Measurements from ENCODE around the gene C17orf67.

C17orf67 gene

GRCh38 chr17:56826611-56827414 is 6.9 kb downstream of the C17orf67 start:
- H3K4me3 ChIP-seq (ENCODE audit: low read length): no peak overlapping the region
- no peak for DNase-seq (ENCODE audit: low read depth)
- TF ChIP-seq CTCF (IDR thresholded peaks at IDR 0.05; ENCODE audit: insufficient read depth, low read depth, low read length, missing control alignments): no peak

GRCh38 chr17:56824503-56824902 is 9.2 kb downstream of the C17orf67 start:
- TF ChIP-seq CTCF (IDR thresholded peaks at IDR 0.05; ENCODE audit: insufficient read depth, low read depth, low read length, missing control alignments): no peak
- no peak overlapping the region for H3K4me3 ChIP-seq (ENCODE audit: low read length)
- no peak for DNase-seq (ENCODE audit: low read depth)

DNA sequence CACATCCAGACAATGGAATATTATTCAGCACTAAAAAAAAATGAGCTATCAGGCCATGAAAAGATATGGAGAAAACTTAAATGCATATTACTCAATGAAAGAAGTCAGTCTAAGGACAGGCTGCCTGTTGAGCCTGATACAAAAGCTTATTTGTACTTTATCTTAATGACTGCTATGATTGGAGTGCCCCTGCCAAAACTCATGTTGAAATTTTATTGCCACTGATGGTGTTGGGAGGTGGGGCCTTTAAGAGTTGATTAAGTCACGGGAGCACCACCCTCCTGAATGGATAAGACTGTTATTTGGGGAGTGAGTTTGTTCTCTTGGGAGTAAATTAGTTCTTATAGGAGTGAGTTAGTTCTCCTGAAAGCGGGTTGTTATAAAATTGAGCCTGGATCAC is 9.9 kb downstream of the C17orf67 start:
- no peak overlapping the region for H3K4me3 ChIP-seq (ENCODE audit: low read length)
- TF ChIP-seq CTCF (IDR thresholded peaks at IDR 0.05; ENCODE audit: insufficient read depth, low read depth, low read length, missing control alignments): no peak
- no peak for DNase-seq (ENCODE audit: low read depth)

GRCh38 chr17:56822725-56823124 is 11.0 kb downstream of the C17orf67 start:
- H3K4me3 ChIP-seq (ENCODE audit: low read length): no peak overlapping the region
- TF ChIP-seq CTCF (IDR thresholded peaks at IDR 0.05; ENCODE audit: insufficient read depth, low read depth, low read length, missing control alignments): no peak
- no peak for DNase-seq (ENCODE audit: low read depth)

- no peak overlapping the region for H3K4me3 ChIP-seq (ENCODE audit: low read length)
- DNase-seq (ENCODE audit: low read depth): no peak
- TF ChIP-seq CTCF (IDR thresholded peaks at IDR 0.05; ENCODE audit: insufficient read depth, low read depth, low read length, missing control alignments): no peak
Measured at GRCh38 chr17:56821847-56822534, 11.7 kb downstream of the C17orf67 start.

DNA sequence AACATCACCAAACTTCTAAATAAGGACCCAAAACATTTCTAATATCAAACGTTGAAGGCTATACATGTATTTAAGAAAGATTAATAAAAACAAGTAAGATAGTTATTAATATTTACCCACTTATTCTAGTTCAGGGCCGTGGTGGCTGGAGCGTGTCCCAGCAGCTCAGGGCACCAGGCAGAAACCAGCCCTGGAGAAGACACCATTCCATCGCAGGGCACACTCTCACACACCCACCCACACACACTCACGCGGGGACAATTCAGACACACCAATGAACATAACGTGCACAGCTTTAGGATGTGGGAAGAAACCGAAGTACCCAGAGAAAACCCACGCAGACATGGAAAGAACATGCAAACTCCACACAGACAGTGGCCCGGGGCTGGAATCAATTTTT is 13.5 kb downstream of the C17orf67 start:
- no peak for TF ChIP-seq CTCF (IDR thresholded peaks at IDR 0.05; ENCODE audit: insufficient read depth, low read depth, low read length, missing control alignments)
- no peak overlapping the region for H3K4me3 ChIP-seq (ENCODE audit: low read length)
- no peak for DNase-seq (ENCODE audit: low read depth)

Data from epithelial cell of esophagus (primary cell).